T-helper 2 cell (primary cell): Measurements from ENCODE around the gene DRGX.

Source experiments
- DNase-seq, 5 experiments: peaks; one replicate each; pipeline versions ENCODE4 v3.0.0 to v3.0.0-alpha.2; 2012 to 2022
- total RNA-seq, 2 donors: gene quantifications; one replicate each; lab custom pipeline; 2026; lab: John Stamatoyannopoulos, UW

DRGX gene
- total RNA-seq: 0 reads per million in 2 donors

GRCh38 chr10:49395741-49396665, at the start of gene DRGX:
Gene DRGX (minus strand): TSS chr10:49396089. CDS start chr10:49395440, 649 bp downstream.
- DNase-seq: no peak

GRCh38 chr10:49444349-49444748, 48.5 kb upstream of the DRGX start:
- DNase-seq: no peak

DNA sequence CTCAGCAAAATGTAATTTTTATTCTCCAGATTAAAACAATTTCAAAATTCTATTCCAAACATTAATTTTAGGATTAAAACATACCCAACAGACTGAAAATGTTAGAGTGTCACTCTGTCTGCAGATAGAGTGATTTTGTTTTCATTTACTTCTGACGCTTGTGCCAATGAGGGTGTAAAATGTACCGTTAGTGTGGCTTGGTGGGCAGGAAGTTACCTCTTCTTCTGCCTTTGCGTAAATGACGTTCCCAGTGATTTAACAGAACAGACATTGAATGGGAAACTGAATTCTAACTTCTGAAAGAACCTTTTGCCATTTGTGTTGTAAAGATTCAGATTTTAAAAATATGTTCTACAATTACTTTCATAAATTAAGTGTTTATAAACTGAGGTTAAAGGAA, 47.0 kb upstream of the DRGX start:
- DNase-seq: peak in 1 of 5 experiments; percentile 28

DNA sequence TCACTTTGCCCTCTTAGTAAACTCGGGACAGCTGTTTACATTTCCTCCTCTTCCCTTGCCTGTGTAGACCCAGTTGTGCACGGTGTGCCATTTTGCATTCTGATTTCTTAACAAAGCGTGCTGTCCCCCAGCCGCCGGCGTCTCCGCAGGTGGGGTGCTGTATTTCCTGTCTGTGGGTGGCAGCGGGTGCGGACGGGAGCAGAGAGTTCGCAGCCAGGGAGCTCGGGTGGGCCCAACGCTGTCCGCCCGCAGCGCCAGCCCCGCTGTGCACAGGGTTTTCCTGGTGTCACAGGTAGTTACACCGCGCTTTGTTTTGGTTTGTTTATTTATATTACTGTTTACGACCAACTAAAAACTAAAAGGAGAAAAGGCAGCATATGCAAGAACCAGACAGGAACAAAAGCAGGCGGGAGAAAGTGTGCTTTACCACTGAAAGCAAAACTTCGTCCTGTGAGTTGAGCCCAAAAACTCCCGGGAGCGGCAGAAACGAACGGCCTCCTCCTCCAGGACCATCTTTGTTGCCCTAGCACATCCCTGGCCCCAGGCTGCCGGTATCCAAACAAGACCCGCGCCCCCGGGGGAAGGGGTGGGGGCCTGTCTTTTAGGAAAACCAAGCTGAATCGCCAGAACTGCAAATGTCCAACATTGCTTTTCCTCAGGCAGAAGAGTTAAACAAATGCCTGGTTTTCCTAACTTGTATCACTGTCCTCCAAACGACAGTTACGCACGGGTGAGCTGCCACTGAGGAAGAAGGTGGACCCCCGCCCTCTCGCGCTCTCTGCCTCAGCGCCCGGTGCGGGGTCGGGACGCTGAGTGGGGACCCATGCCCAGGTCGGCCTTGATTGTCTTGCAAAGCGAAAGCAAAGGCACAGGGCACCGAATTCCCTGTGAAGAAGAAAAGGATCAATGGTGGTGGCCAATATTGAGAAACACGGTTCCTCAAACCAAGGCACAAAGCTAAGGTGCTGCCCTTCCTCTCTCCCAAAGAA, 45.9 kb upstream of the DRGX start:
- peak in 2 of 5 experiments; percentile 30 to 55 for DNase-seq

DNA sequence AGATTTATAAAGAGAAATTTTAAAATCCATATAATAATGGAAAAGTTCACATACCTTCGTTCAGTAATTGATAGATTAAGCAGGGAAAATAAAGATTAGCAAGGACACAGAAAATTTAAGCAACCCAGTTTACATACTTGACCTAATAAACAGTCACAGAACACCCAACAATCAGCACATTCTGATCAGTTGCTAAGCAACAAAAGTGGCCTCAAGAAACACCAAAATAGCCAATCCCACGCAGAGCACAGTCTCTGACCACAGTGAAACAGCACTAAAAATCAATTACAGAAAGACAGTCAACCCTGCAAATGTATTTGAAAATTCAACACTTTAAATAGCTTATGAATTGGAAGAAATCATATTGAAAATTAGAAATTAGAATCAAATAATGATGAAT, 39.3 kb upstream of the DRGX start:
- DNase-seq: no peak

GRCh38 chr10:49433069-49433468, 37.2 kb upstream of the DRGX start:
- no peak for DNase-seq

GRCh38 chr10:49431426-49431825, 35.5 kb upstream of the DRGX start:
- DNase-seq: no peak

- no peak for DNase-seq
Observed at GRCh38 chr10:49429458-49429857, 33.6 kb upstream of the DRGX start.

DNA sequence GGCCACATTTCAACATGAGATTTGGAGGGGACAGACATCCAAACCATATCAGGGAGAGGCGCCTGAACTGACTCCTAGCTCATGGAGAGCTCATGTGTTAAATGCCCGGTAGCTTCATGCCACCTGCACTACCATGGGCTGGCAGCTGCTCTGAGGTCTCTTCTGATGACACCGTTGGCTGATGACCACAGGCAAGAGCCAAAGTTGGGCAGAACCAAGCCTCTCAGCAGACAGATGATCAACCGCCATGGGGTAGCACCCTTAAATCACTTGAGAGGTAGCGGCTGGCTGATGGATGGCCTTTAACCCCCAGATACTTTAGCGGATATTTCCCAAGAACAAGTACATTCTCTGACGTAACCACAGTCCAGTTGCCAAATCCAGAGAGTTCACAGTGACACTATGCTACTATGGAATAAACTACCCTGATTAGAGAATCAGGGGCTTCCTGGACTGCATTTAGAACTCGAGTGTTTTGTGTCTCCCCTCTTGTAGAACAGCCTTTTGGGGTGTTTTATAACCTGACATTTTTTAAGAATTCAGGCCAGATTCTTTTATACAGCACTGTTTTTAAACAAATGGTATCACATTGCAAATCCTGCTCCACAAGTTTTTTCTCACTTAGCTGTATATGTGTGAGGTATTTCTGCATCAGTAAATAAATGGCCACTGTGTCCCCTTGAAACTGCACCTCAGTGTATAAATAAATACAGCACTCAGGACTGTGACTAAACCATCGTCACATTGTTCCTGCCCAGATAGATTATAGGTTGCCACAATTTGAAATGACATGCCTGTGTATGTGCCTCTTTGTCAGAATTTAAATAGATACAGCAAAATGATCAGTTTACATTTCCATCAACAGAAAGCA, 30.8 kb upstream of the DRGX start:
- no peak for DNase-seq

- no peak for DNase-seq
Observed at GRCh38 chr10:49419005-49419404, 23.1 kb upstream of the DRGX start.

- no peak for DNase-seq
Observed at GRCh38 chr10:49418328-49418727, 22.4 kb upstream of the DRGX start.

DNA sequence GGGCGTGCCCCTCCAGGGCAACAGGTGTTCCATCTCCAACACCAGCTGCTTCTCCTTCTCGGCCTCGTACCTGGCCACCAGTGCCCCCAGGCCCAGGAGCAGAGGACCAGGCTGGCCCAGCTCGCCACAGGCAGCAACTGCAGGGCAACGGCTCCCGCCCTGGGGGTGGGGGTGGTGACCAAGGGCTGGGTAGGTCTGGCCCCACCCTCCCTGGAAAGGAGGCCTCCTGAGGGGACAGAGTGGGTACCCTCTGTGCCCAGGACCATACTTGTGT, 22.1 kb upstream of the DRGX start:
- no peak for DNase-seq

- no peak for DNase-seq
Observed at GRCh38 chr10:49417311-49418052, 21.6 kb upstream of the DRGX start.

GRCh38 chr10:49415846-49416245, 20.0 kb upstream of the DRGX start:
- no peak for DNase-seq

GRCh38 chr10:49415109-49415508, 19.2 kb upstream of the DRGX start:
- DNase-seq: no peak

- no peak for DNase-seq
Observed at GRCh38 chr10:49414496-49414895, 18.6 kb upstream of the DRGX start.

DNA sequence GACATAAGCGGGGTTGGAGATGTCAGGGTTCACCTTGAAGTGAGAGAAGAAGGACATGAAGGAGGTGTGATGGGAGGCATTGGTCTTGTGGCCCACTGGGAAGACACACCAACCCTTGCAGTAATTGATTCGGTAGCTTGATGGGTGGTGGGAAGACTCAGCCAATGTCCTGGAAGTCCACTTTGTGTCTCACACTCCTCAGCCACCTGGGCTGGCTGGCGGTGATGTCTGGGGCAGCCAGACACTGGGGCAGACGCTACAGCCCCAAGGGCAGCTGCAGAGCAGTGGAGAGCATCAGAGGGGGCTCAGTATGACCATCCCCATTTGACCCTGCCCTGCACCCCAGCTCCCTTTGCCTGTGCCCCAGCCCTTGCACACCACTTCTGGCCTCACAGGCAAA, 16.7 kb upstream of the DRGX start:
- no peak for DNase-seq

GRCh38 chr10:49410365-49411074, 14.6 kb upstream of the DRGX start:
- DNase-seq: no peak

DNA sequence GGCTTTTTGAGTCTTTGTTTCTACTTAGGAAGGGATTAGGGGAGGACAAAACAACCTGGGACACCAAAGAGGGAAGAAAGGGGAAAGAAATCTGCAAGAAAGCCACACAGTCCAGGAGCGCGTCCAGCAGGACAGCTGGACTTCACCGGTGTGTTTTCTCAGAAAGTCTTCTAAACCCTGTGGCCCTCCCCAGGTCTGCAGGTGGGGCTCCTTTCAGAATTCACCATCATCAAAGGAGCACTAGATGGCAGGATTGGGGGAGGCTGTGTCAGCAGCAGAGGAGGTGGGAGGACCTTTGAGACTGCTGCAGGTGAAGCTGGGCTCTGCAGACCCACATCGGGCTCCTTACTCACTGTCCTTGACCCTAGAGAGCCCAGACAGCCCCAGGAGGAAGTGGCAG, 13.9 kb upstream of the DRGX start:
- no peak for DNase-seq

- DNase-seq: peak in 1 of 5 experiments; percentile 28
Observed at GRCh38 chr10:49408519-49409306, 12.8 kb upstream of the DRGX start.
